Fibroblast of pulmonary artery (primary cell): ENCODE results near the gene FBXW8.

Experiments used
- DNase-seq: peaks from one replicate; pipeline ENCODE4 v3.0.0-alpha.2; 2010; ENCODE audit warnings: low read depth
- H3K4me3 ChIP-seq: replicated peaks from 2 replicates; pipeline ENCODE4 v1.5.1; 2011; ENCODE audit warnings: low read depth, mild to moderate bottlenecking, control low read depth, low read length, moderate library complexity
- CTCF ChIP-seq: IDR thresholded peaks from 2 replicates; pipeline ENCODE4 v1.5.1; 2011; ENCODE audit warnings: mild to moderate bottlenecking, control low read depth, low read length, inconsistent platforms; ENCODE audit errors: missing control alignments

FBXW8 gene

DNA sequence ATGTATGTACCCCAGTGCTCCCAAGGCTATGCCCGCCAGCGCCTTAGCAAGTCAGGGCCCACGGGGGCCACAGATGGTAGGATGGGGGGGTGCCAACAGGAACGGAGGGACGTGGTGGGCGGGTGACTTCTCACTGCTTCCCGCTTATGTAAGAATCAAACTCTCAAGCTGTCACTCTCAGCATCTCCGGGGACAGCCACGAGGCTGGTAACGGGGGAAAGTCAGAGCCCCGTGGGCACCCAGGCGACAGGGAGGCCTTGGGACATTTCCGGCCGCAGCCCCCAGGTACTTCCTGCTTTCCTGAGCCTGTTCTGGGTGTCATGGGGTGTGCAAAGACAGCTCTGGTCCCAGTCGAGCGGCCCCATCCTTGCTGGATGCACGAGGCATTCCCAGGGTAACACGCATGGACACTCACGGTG lies 129.2 kb downstream of the FBXW8 start:
- DNase-seq, result no peak
- no peak for TF ChIP-seq CTCF
- H3K4me3 ChIP-seq, result no peak overlapping the region

DNA sequence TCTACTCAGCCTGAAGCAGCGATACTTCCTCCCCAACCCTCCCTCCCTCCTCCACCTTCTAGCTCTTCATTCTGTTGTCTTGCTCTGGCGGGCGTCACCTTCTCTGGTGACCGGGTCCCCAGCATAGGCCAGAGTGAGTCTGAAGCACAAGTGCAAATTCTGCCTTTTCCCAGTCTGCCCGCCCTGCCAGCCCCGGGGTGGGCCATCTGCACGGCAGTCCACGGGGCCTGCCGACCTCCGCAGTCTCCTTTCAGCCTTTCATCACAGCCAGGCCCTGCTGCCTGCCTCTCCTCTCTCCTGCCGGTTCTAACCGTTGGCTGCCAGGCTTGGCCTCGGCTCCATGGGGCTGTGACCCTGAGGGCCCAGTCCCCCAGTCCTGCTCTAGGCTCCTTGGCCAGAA lies 129.7 kb downstream of the FBXW8 start:
- TF ChIP-seq CTCF, result no peak
- no peak overlapping the region for H3K4me3 ChIP-seq
- no peak for DNase-seq

GRCh38 chr12:117041798-117042170 lies 131.0 kb downstream of the FBXW8 start:
- TF ChIP-seq CTCF, result no peak
- H3K4me3 ChIP-seq, result no peak overlapping the region
- no peak for DNase-seq

GRCh38 chr12:117042171-117042842 lies 131.6 kb downstream of the FBXW8 start:
- no peak for TF ChIP-seq CTCF
- H3K4me3 ChIP-seq, result no peak overlapping the region
- DNase-seq, result no peak

- DNase-seq, result no peak
- no peak for TF ChIP-seq CTCF
- H3K4me3 ChIP-seq, result no peak overlapping the region
Measured at GRCh38 chr12:117042862-117043261, 132.1 kb downstream of the FBXW8 start.

DNA sequence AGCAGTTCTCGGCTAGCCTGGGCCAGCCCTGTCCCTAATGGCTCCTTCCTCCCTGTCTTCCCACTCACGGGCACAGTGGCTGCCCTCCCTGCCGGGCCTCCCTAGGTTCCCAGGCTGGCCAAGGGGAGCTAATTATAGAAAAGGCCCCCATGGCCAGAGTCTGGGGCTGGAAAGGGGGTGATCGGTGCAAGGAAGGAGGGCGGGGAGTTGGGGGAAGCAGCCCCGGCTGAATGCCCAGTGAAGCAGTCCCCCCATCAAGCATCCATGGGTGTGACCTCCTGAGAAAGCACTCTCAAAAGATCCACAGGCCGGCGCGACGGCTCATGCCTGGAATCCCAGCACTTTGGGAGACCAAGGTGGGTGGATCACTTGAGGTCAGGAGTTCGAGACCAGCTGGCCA lies 133.6 kb downstream of the FBXW8 start:
- H3K4me3 ChIP-seq, result no peak overlapping the region
- DNase-seq, result no peak
- no peak for TF ChIP-seq CTCF

DNA sequence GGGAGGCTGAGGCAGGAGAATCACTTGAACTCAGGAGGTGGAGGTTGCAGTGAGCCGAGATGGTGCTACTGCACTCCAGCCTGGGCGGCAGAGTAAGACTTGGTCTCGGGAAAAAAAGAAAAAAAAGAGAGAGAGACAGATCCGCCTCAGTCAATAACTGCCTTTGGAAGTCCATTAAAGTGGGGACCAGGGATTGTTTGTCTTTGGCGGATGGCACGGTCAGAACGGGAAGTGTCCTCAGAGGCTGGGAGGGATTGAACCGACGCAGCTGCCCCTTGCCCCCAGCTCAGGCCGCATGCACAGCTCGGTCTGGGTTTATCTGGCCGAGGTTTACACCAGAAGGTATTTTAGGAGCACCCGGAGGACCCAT lies 134.0 kb downstream of the FBXW8 start:
- TF ChIP-seq CTCF, result no peak
- DNase-seq, result no peak
- H3K4me3 ChIP-seq, result no peak overlapping the region
